Lower lobe of right lung (tissue), 2 donors: Measurements from ENCODE around the gene ATP6V0A1. TPM values are rescaled to one million over a fixed set of nuclear protein-coding genes. Genes with fewer than 3 reads are reported as not detected.
A peak's percentile ranks its signal among the peaks of the same experiment; 100 is the strongest.

Experiments
- ATAC-seq, 2 donors: fragments of 200-7000 bp; cut with Tn5 transposase; one replicate each; pipeline ENCODE4 v1.9.1; 2020 to 2022; ENCODE audit warnings: mild to moderate bottlenecking in 2 of 2, moderate library complexity in 2 of 2
- DNase-seq: peaks from one replicate; pipeline ENCODE4 v3.0.0-alpha.2; 2020
- H3K27ac ChIP-seq: fragments of 200-600 bp; one replicate; pipeline ENCODE4 v1.8.0; 2022
- H3K27me3 ChIP-seq: fragments of 200-600 bp; one replicate; pipeline ENCODE4 v1.8.0; 2022; ENCODE audit warnings: low read depth
- H3K36me3 ChIP-seq: fragments of 200-600 bp; one replicate; pipeline ENCODE4 v1.8.0; 2022; ENCODE audit warnings: mild to moderate bottlenecking
- H3K4me1 ChIP-seq: fragments of 200-600 bp; one replicate; pipeline ENCODE4 v1.8.0; 2022
- H3K4me3 ChIP-seq: fragments of 200-600 bp; one replicate; pipeline ENCODE4 v1.8.0; 2022; ENCODE audit warnings: mild to moderate bottlenecking
- H3K9me3 ChIP-seq: fragments of 200-600 bp; one replicate; pipeline ENCODE4 v1.8.0; 2022
- CTCF ChIP-seq: fragments of 200-600 bp; IDR thresholded peaks from one replicate; pipeline ENCODE4 v1.8.0; 2022; ENCODE audit warnings: antibody characterized with exemption, mild to moderate bottlenecking
- intact Hi-C: fragments of 100-400 bp; cut with DNase I; formaldehyde crosslinking; loops from one replicate; pipeline ENCODE4 v1.11.0; 2022
- total RNA-seq: library from RNA; stranded (reverse); fragmentation: NEBNext Ultra II Directional; extraction: Animal tissue kit (Norgen Biotek cat#: 25700); gene quantifications from one replicate; pipeline ENCODE4 v1.2.1, GENCODE V29; 2021
- donor health status: DM: no; HTN: yes; CAD: no; lungs with severe emphysema.

The ATP6V0A1 gene
- total RNA-seq, 1 donor from 2014 or later, result 107 TPM

- Histone ChIP-seq H3K4me3 (peak overlapping the region; percentile 96), H3K4me1 (peaks cover 60% of the 10 kb centered on the region), H3K27me3 (no peaks in the 10 kb centered on the region), H3K9me3 (no peaks in the 10 kb centered on the region), H3K27ac (no peak overlapping the region), H3K36me3 (peaks cover 31% of the 10 kb centered on the region)
- DNase-seq (no peak), ATAC-seq (no peak)
- TF ChIP-seq CTCF, result no peak
- intact Hi-C loops, result no loop called here
These were observed 105.3 kb downstream of the ATP6V0A1 start for GRCh38 chr17:42563950-42564349.

- DNase-seq (no peak), ATAC-seq (no peak)
- no peak overlapping the region for H3K27ac ChIP-seq
- no peaks in the 10 kb centered on the region for H3K9me3 ChIP-seq
- H3K4me1 ChIP-seq, result peaks cover 59% of the 10 kb centered on the region
- no peak overlapping the region for H3K4me3 ChIP-seq
- intact Hi-C loops, result no loop called here
- H3K36me3 ChIP-seq, result peaks cover 42% of the 10 kb centered on the region
- no peaks in the 10 kb centered on the region for H3K27me3 ChIP-seq
- TF ChIP-seq CTCF, result no peak
These were observed 106.3 kb downstream of the ATP6V0A1 start for GRCh38 chr17:42564815-42565522.

DNA sequence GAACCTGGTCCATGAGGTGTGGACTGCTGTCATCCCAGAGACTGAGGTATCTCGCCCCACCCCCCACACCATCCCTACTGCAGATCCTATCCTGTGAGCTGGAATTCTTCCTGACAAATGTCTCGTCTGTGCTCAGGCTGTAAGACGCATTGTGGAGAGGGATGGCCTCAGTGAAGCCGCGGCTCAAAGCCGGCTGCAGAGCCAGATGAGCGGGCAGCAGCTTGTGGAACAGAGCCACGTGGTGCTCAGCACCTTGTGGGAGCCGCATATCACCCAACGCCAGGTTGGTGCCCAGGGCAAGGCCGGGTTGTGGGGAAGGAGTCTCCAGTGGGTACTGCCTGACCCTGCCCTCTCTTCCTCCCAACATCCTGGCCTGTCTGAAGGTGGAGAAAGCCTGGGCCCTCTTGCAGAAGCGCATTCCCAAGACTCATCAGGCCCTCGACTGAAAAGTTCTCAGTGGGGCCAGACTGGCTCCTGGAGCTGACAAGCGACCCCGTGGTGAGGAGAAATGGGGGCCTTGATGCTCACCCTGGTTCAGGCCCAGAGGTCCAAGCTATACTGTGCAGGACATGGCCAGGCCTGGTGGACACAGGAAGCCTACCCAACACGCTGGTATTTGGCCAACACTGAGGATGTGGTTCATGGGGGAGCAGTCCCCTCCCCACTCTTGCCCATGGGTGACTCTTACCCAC, 107.0 kb downstream of the ATP6V0A1 start:
- H3K27ac ChIP-seq, result peak overlapping the region; percentile 96
- no peaks in the 10 kb centered on the region for H3K27me3 ChIP-seq
- intact Hi-C loops, result no loop called here
- no peaks in the 10 kb centered on the region for H3K9me3 ChIP-seq
- no peak for TF ChIP-seq CTCF
- H3K4me3 ChIP-seq, result no peak overlapping the region
- H3K4me1 ChIP-seq, result peaks cover 55% of the 10 kb centered on the region
- ATAC-seq (no peak), DNase-seq (no peak)
- peaks cover 49% of the 10 kb centered on the region for H3K36me3 ChIP-seq

DNA sequence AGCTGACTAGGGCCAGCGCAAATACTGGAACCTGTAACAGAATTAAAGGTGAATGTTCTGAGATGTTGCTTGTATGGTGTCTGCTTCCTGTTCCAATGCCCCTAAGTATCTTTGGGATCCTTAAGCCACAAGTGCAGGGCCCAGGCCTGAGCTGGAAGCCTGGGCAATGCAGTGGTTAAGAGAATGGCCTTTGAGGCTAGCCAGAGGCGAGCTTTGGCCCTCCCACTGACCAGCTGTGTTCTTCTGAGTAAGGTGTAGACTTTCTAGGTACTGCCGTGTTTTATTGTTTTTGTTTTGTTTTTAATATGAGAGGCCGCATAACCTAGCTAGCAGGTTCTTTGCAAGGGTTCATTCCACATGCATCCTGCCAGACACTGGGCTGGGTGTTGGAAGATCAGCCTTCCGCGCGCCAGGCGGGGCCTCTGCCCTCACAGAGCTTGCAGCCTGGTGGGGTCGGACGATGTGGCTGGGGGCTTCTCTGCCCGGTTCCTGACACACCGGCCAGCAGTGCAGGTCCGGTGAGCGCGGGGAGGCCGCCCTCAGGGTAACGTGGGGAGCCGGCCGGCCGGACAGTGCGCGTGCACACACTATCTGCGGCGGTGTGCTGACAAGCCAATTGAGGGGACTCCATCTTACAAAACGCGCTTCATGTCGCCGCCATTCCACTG, 107.7 kb downstream of the ATP6V0A1 start:
- Histone ChIP-seq H3K4me1 (peaks cover 53% of the 10 kb centered on the region), H3K36me3 (peaks cover 55% of the 10 kb centered on the region), H3K27me3 (no peaks in the 10 kb centered on the region), H3K4me3 (peak overlapping the region; percentile 86), H3K9me3 (no peaks in the 10 kb centered on the region), H3K27ac (peak overlapping the region; percentile 96)
- no peak for DNase-seq
- ATAC-seq, result no peak
- intact Hi-C loops, result no loop called here
- TF ChIP-seq CTCF, result no peak

DNA sequence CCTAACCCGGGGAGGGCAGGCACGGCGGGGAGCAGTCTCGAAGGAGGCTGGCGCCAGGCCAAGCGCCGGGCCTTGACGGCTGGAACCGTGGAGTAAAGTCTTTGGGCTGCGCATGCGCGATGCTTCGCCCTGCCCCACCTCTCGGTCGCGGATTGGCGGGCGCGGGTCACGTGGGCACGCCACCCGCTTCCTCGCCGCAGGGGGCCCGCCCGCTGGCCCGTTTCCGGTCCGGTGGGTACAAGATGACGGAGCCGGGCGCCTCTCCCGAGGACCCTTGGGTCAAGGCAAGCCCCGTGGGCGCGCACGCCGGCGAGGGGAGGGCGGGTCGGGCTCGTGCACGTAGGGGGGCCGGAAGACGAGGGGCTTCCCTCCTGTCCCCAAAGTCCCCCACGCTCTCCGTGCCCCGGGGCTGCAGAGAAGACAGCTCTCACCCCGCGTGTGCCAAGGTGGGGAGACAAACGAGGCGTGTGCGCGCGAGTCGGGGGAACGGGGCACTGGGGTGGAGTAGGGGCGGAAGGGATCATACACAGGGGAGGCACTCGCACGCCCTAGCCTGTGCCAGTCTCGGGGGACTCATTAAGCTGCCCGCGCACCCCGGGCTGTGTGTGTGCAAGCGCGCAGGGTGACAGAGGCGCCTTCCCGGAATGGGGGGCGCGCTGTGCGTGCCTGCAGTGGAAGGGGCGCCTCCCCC, 108.3 kb downstream of the ATP6V0A1 start, which contains the start of gene MLX:
MLX (plus strand) TSS at position 218 of the 691 bp plus-strand sequence; CDS start at position 243, 25 bp downstream.
- H3K27me3 ChIP-seq, result no peaks in the 10 kb centered on the region
- H3K9me3 ChIP-seq, result no peaks in the 10 kb centered on the region
- H3K4me1 ChIP-seq, result peaks cover 55% of the 10 kb centered on the region
- ATAC-seq (peak; percentile 90 to 92), DNase-seq (peak; percentile 97)
- H3K36me3 ChIP-seq, result peaks cover 62% of the 10 kb centered on the region
- H3K27ac ChIP-seq, result peak within 1 kb of the TSS; percentile 96
- intact Hi-C loops, result no loop called here
- peak within 1 kb of the TSS; percentile 86 for H3K4me3 ChIP-seq
- no peak for TF ChIP-seq CTCF
